ENCODE results near the gene TNN.

The TNN gene

DNA sequence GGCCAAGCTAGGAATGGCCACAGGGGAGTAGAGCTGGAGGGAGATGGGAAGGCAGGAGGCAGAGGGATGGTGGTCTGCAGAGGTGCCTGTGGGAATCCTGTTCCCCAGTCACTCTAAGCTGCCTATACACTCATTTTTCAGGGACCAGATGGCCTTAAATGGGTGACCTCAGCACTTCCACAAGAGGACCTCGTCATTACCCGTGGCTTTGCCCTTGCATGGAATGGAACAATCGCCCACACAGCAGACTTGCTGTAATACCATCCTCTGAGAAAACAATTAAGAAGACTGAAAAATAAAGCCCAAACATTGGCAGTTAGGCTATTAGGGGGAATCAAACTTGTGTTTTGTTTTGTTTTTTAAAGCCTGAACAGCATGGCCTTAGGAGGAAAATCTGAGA is 12.9 kb upstream of the TNN start:
- TF ChIP-seq, protein P1, sequence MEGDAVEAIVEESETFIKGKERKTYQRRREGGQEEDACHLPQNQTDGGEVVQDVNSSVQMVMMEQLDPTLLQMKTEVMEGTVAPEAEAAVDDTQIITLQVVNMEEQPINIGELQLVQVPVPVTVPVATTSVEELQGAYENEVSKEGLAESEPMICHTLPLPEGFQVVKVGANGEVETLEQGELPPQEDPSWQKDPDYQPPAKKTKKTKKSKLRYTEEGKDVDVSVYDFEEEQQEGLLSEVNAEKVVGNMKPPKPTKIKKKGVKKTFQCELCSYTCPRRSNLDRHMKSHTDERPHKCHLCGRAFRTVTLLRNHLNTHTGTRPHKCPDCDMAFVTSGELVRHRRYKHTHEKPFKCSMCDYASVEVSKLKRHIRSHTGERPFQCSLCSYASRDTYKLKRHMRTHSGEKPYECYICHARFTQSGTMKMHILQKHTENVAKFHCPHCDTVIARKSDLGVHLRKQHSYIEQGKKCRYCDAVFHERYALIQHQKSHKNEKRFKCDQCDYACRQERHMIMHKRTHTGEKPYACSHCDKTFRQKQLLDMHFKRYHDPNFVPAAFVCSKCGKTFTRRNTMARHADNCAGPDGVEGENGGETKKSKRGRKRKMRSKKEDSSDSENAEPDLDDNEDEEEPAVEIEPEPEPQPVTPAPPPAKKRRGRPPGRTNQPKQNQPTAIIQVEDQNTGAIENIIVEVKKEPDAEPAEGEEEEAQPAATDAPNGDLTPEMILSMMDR (IDR thresholded peaks at IDR 0.05; ENCODE audit: low read depth, low read length, missing control alignments) = no peak
- Histone ChIP-seq H3K27ac (no peak overlapping the region), H3K36me3 (replicated peaks) (no peaks in the 10 kb centered on the region), H3K27me3 (replicated peaks) (no peaks in the 10 kb centered on the region), H3K4me3 (ENCODE audit: low read depth, low read length) (no peak overlapping the region)
- no peak for DNase-seq
- in situ Hi-C loops (cut with HindIII; ENCODE audit: low pct_ligation_motif_present, low sequenced_read_pairs) = no loop called here

DNA sequence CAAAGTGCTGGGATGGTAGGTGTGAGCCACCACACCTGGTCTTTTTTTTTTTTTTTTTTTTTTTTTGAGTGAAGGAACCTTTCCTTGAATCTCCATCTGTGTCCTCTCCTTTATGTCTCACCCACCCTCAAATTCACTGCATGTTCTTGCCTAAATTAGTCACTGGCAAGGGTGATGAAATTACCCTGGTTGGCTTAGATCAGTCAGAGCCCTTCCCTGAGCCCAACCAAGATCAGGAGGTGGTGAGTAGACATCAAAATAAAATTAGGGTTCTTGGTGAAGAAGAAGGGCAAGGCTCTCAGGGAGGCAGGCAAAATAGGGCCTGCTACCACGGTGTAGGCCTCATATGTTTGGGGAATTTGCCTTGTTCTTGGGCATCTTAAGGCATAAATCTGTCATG is 5.3 kb upstream of the TNN start:
- no peak for DNase-seq
- Histone ChIP-seq H3K4me3 (ENCODE audit: low read depth, low read length) (no peak overlapping the region), H3K36me3 (replicated peaks) (no peaks in the 10 kb centered on the region), H3K27ac (no peak overlapping the region), H3K27me3 (replicated peaks) (no peaks in the 10 kb centered on the region)
- in situ Hi-C loops (cut with HindIII; ENCODE audit: low pct_ligation_motif_present, low sequenced_read_pairs) = no loop called here
- TF ChIP-seq, protein P1 (IDR thresholded peaks at IDR 0.05; ENCODE audit: low read depth, low read length, missing control alignments) = no peak

DNA sequence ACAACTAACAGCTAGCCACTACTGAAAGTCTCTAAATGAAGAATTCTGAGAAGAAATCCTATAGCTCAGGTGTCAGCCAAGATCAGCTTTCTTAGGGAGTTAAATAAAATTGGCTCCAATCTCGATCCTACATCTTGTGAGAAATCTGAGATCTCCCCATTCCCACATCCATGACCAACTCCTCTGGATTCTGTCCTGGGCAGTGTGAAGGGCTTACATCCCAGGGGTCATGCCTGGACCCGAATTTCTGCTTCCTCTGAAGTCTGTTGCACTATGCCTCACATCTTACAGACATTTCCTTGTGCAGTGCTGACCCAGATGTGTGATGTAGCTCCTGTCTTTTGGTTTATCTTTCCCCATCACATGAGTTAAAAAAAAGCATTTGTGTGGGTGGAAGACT is 4.8 kb upstream of the TNN start:
- in situ Hi-C loops (cut with HindIII; ENCODE audit: low pct_ligation_motif_present, low sequenced_read_pairs) = no loop called here
- TF ChIP-seq, protein P1 (IDR thresholded peaks at IDR 0.05; ENCODE audit: low read depth, low read length, missing control alignments) = no peak

DNA sequence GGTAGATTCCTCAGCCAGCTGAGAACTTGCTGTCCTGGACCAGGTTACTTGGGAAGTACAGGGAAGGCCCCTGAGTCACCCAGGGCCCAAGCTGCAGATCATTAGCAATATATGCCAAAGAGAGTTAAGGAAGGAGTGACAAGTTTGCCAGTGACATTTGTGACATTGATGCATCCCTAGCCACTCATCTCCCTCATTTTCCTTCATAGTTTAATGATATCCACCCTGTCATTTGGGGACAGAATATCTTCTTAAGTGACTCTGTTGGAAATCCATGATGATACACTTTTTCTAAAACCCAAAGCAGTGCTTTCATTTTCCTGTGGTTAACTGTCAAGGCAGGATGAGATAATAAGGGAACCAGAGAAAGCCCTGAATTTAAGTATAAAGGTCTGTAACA is 3.2 kb downstream of the TNN start:
- TF ChIP-seq, protein P1 (IDR thresholded peaks at IDR 0.05; ENCODE audit: low read depth, low read length, missing control alignments) = no peak
- H3K27me3 ChIP-seq (replicated peaks) = no peaks in the 10 kb centered on the region
- no peak for DNase-seq
- H3K27ac ChIP-seq = no peak overlapping the region
- in situ Hi-C loops (cut with HindIII; ENCODE audit: low pct_ligation_motif_present, low sequenced_read_pairs) = no loop called here
- no peaks in the 10 kb centered on the region for H3K36me3 ChIP-seq (replicated peaks)
- H3K4me3 ChIP-seq (ENCODE audit: low read depth, low read length) = no peak overlapping the region

More for the DNA sequence above, 4.8 kb upstream of the TNN start:
- DNase-seq = no peak
- no peaks in the 10 kb centered on the region for H3K27me3 ChIP-seq (replicated peaks)
- H3K4me3 ChIP-seq (ENCODE audit: low read depth, low read length) = no peak overlapping the region
- H3K36me3 ChIP-seq (replicated peaks) = no peaks in the 10 kb centered on the region
- no peak overlapping the region for H3K27ac ChIP-seq

DNA sequence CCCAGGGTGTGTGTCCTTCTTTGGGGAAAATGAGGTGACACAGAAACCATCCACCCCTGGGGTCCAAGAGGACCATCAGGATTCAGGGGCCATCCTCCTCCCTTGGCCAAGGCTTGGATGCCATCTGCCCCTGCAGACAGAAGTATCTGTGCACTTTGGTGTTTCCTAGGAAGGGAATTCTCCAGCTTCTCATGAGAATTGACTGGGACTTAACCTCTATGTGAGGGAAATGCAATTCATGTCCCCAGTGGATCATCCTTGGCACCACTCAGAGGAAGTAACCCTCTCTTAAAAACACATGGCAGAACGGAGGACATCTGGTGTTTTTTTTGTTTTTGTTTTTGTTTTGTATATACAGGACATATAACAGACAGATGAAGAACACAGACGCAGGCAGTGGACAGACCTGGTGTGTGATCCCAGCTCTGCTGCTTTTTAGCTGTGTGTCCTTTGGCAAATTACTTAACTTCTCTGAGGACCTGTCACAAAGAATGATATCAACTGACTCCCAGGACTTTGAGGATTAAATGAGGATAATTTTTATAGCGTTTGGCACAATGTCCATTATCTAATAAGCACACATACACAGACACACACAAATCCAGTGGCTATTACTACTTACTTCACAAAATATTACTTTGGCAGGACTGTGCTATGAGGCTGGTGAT is 3.8 kb downstream of the TNN start:
- DNase-seq = no peak
- in situ Hi-C loops (cut with HindIII; ENCODE audit: low pct_ligation_motif_present, low sequenced_read_pairs) = no loop called here
- no peak overlapping the region for H3K27ac ChIP-seq
- H3K27me3 ChIP-seq (replicated peaks) = no peaks in the 10 kb centered on the region
- no peaks in the 10 kb centered on the region for H3K36me3 ChIP-seq (replicated peaks)
- TF ChIP-seq, protein P1 (IDR thresholded peaks at IDR 0.05; ENCODE audit: low read depth, low read length, missing control alignments) = no peak
- H3K4me3 ChIP-seq (ENCODE audit: low read depth, low read length) = no peak overlapping the region

Measured in brain microvascular endothelial cell (primary cell).